ENCODE data around the gene NEK5.
A peak's percentile ranks its signal among the peaks of the same experiment; 100 is the strongest.
"Not testable (repeated sequence)": the region's sequence is repeated elsewhere in the genome, so short reads cannot be mapped to it uniquely, and the experiment has no call there.

The NEK5 gene

DNA sequence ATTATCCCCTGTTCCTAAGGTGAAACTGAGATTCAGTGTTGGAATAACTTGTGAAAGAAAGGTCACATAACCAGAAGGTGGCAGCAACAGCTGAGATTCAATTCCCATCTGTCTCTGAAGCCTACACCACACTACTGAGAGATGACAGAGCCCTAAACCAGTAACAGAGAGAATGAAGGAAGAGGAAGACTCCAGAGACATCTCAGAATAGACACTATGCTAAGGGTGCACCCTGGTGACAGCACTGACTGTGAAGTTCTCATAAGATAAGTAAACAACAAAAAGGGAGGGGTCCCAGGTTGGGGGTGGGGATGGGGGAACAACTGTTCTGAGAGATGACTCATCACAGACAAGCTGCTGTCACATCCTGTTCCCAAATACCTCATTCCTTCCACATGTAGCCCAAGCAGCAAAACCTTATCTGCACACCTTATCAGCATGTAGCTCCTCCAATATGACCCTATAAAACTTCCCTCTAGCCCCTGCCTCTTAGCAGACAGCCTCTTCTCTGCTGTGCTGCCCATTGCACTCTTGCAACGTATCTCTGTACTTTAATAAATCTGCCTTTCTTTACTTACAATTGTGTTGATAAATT is 57.8 kb downstream of the NEK5 start:
- DNase-seq (ENCODE audit: low read depth): peak; percentile 29

GRCh38 chr13:52067237-52067636 is 61.6 kb downstream of the NEK5 start:
- DNase-seq (ENCODE audit: low read depth): peak; percentile 46

GRCh38 chr13:52061587-52061986 is 67.3 kb downstream of the NEK5 start:
- no peak for DNase-seq (ENCODE audit: low read depth)

GRCh38 chr13:52061064-52061463 is 67.8 kb downstream of the NEK5 start:
- not testable (repeated sequence) for DNase-seq (ENCODE audit: low read depth)

DNA sequence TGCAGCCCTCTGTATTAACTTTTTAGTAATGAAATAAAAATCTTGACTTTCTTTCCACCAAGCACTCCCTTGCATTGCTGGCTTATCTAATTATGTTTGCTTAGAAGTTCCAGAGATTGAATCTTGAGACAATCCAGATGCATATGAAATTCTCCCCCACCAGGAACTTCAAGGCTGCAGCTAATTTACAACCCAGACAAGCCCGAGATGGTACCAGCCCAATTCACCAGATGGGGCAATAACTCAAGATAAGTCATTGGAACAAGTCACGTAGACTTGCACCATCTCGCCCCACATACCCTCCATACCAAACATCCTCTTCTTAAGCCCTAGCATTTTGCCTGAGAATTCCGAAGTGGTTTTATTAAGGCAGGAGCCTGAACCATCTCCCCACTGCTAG is 75.4 kb downstream of the NEK5 start:
- DNase-seq (ENCODE audit: low read depth): peak; percentile 100

DNA sequence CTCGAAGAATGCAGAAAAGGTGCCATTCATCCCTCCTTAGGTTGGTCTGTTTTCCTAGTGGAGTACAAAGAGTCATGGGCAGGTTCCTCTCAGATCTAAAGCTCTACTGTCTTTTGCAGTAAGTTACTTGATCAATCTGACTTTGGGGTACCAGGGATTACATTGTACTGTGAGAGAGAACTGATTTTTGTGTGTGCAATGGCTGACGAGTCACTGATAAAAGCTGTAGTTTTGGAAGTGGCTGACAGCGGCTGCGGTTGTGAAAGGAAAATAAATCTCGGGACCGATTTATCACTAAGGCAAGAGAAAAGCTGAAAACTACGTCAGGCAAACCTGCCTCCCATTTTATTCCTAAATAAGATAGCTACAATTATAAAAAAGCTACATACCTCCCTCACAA is 77.5 kb downstream of the NEK5 start:
- peak; percentile 90 for DNase-seq (ENCODE audit: low read depth)

GRCh38 chr13:52048516-52048915 is 80.4 kb downstream of the NEK5 start:
- peak; percentile 60 for DNase-seq (ENCODE audit: low read depth)

DNA sequence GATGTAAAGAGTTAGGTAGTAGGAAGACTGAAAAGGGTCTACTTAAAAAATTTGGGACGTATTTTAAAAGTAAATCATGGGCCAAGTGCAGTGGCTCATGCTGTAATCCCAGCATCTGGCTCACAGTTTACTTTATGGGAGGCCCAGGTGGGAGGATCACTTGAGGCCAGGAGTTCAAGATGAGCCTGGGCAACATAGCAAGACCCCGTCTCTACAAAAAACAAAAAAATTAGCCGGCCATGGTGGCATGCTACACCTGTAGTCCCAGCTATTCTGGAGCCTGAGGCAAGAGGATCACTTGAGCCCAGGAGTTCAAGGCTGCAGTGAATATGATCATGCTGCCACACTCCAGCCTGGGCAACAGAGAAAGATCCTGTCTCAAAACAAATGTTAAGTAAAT is 81.4 kb downstream of the NEK5 start:
- DNase-seq (ENCODE audit: low read depth): no peak

DNA sequence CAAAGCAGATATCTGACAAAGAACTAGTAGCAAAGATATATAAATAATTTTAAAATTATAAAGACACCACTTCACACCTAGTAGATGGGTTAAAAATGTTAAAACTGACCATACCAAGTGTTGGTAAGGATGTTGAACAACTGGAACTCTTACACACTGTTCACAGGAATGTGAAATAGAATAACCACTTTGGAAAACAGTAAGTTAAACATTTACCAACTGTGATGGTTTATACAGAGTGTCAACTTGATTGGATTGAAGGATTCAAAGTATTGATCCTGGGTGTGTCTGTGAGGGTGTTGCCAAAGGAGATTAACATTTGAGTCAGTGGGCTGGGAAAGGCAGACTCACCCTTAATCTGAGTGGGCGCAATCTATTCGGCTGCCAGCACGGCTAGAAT is 85.2 kb downstream of the NEK5 start:
- DNase-seq (ENCODE audit: low read depth): no peak

- DNase-seq (ENCODE audit: low read depth): no peak
Measured at GRCh38 chr13:52036037-52036436, 92.8 kb downstream of the NEK5 start.

GRCh38 chr13:52034616-52035226 is 94.2 kb downstream of the NEK5 start:
- no peak for DNase-seq (ENCODE audit: low read depth)

- no peak for DNase-seq (ENCODE audit: low read depth)
Measured at GRCh38 chr13:52033039-52033438, 95.8 kb downstream of the NEK5 start.

- not testable (repeated sequence) for DNase-seq (ENCODE audit: low read depth)
Measured at GRCh38 chr13:52030401-52030800, 98.5 kb downstream of the NEK5 start.

- DNase-seq (ENCODE audit: low read depth): no peak
Measured at GRCh38 chr13:52029569-52029968, 99.3 kb downstream of the NEK5 start.

DNA sequence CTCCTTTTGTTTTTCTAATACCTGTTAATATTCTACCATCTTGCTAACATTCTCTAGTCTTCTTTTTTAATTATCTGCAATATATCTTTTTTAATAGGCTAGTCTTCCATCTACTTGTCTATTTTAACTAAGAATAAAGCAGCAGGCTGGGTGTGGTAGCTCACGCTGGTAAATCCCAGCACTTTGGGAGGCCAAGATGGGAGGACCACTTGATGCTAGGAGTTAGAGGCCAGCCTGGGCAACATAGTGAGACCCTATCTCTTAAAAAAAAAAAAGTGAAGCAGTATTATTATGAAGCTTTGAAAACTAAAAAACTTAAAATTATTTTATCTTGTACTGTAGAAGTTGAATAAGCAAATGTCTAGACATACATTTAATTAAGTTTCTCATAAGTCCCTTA is 101.0 kb downstream of the NEK5 start:
- DNase-seq (ENCODE audit: low read depth): no peak

GRCh38 chr13:52026246-52026626 is 102.6 kb downstream of the NEK5 start:
- no peak for DNase-seq (ENCODE audit: low read depth)

DNA sequence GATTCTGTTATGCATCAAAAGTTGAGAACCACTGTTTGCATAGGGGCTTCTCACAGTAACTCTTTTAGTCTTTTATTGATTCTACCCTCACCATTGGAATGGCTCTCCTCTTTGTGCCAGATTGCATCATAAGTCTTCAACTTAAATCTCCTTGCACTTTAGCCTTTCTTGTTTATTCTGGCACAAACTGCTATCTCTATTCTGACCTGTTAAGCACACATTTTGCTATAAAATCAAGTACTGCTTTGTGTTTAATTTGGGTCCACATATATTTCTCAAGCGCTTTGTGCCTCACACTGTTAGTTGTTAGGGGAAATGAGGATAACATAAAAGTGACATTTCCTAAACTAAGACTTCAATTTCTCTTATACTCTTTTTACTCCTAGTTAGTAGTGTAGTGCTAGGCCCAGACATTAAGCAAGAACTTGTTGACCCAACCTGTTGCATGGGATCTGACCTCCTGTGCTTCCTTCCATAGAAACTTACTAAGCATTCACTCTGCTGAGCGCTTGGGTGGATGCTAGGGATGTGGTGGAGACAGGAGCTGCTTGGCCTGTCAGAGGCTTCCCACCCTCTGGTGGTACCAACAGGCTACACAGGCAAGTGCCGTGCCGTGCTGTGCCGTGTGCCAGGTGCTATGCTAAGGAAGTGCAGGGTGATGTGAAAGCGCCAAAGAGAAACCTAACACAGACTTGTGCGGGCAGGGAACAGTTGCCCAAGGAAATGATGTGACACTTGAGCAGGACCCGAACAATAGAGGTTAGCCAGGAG is 103.2 kb downstream of the NEK5 start:
- DNase-seq (ENCODE audit: low read depth): no peak

DNA sequence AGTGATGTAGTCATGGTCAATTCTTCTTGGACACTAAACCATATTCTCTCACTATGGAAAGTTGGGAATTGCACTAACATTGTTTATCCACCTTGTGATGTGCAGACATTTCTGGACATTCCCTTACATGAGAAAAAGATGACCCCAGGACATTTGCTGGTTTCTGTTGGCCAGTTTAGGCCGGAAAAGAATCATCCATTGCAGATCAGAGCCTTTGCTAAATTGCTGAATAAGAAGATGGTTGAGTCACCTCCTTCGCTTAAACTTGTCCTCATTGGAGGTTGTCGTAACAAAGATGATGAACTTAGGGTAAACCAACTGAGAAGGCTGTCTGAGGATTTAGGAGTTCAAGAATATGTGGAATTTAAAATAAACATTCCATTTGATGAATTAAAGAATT is 104.4 kb downstream of the NEK5 start, which contains the start of gene UTP14C:
Gene UTP14C, plus strand, starts transcription at position 211 of the 400 bp plus-strand sequence. CDS start 4,114 bp downstream, outside the sequence.
- DNase-seq (ENCODE audit: low read depth): no peak

- no peak for DNase-seq (ENCODE audit: low read depth)
Measured at GRCh38 chr13:52022356-52022755, 106.5 kb downstream of the NEK5 start.

DNA sequence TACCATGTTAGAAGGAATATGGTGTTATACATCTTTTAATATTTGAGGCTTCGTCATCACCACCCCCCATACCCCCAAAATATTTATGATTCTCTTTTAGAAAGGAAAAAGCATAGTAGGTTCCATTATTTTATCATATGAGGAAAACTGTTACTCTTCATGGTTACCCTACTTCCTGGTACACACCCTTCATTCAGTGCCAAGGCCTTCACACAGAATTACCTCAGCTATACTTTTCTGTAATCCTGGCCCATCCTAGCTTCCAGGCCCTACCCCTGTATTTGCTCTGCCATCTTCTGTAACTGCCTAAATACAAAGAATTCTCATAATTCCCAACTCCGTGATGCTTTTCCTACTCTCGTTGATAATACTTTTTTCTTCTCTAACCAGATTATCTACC is 108.7 kb downstream of the NEK5 start:
- no peak for DNase-seq (ENCODE audit: low read depth)

GRCh38 chr13:52016296-52016695 is 112.6 kb downstream of the NEK5 start:
- no peak for DNase-seq (ENCODE audit: low read depth)

DNA sequence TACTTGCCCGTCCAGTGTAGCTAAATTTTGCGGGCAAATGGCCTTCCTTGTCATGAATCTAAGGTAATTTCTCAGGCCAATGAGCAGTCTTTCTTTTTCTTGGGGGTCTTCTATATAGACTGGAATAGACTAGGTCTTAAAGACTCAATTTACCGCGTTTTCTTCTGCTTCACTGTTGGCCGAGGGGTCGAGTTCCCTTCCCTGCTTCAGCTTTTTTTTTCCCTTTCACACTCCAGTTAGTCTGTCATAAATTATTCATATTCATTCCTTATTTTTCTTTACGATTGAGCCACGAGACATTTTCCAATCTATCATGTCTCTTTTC is 116.4 kb downstream of the NEK5 start:
- no peak for DNase-seq (ENCODE audit: low read depth)

Measured in amniotic epithelial cell (primary cell).